H9 (cell line): ENCODE measurements around the gene DPP6. TPM values are rescaled to one million over a fixed set of nuclear protein-coding genes. Genes with fewer than 3 reads are reported as not detected.

Experiments
- DNase-seq: peaks from one replicate; pipeline ENCODE4 v3.0.0-alpha.2; 2017
- H2AFZ ChIP-seq: one replicate; pipeline ENCODE4 v1.6.1; 2013; ENCODE audit warnings: mild to moderate bottlenecking, low read length, control low read depth, moderate library complexity
- H2AK5ac ChIP-seq: 2 replicates; pipeline ENCODE4 v1.6.1; 2013; ENCODE audit warnings: low read length, control low read depth, mixed read lengths; ENCODE audit not compliant: insufficient read length
- H2BK120ac ChIP-seq: one replicate; pipeline ENCODE4 v1.6.1; 2013; ENCODE audit warnings: low read depth, mild to moderate bottlenecking, low read length, control low read depth, inconsistent platforms; ENCODE audit not compliant: poor library complexity, severe bottlenecking
- H2BK12ac ChIP-seq: 2 replicates; pipeline ENCODE4 v1.6.1; 2013; ENCODE audit warnings: low read length, control low read depth, mixed read lengths, low read depth; ENCODE audit not compliant: insufficient read length
- H2BK15ac ChIP-seq: 2 replicates; pipeline ENCODE4 v1.6.1; 2013; ENCODE audit warnings: low read depth, low read length, control low read depth
- H2BK20ac ChIP-seq: one replicate; pipeline ENCODE4 v1.6.1; 2013; ENCODE audit warnings: low read depth, mild to moderate bottlenecking, low read length, control low read depth, inconsistent platforms; ENCODE audit not compliant: poor library complexity, severe bottlenecking
- H2BK5ac ChIP-seq: 2 replicates; pipeline ENCODE4 v1.6.1; 2013; ENCODE audit warnings: low read length, control low read depth, mixed read lengths; ENCODE audit not compliant: insufficient read length
- H3K14ac ChIP-seq: 2 replicates; pipeline ENCODE4 v1.6.1; 2013; ENCODE audit warnings: low read length, control low read depth; ENCODE audit not compliant: insufficient read depth
- H3K18ac ChIP-seq: 2 replicates; pipeline ENCODE4 v1.6.1; 2013; ENCODE audit warnings: low read depth, mild to moderate bottlenecking, mixed read lengths, low read length, control low read depth; ENCODE audit not compliant: insufficient read length
- H3K23ac ChIP-seq: 2 replicates; pipeline ENCODE4 v1.6.1; 2013; ENCODE audit warnings: low read length, control low read depth, mixed read lengths, low read depth; ENCODE audit not compliant: insufficient read length
- H3K23me2 ChIP-seq: 2 replicates; pipeline ENCODE4 v1.6.1; 2013; ENCODE audit warnings: low read depth, mild to moderate bottlenecking, mixed read lengths, low read length, control low read depth; ENCODE audit not compliant: insufficient read length, poor library complexity, severe bottlenecking
- H3K27ac ChIP-seq: 2 replicates; pipeline ENCODE4 v1.5.1; 2013; ENCODE audit warnings: low read length, control low read depth, mixed read lengths, low read depth; ENCODE audit not compliant: insufficient read length
- H3K27me3 ChIP-seq: 2 replicates; pipeline ENCODE4 v1.6.1; 2013; ENCODE audit warnings: low read length, control low read depth, inconsistent platforms; ENCODE audit not compliant: insufficient read depth
- H3K4ac ChIP-seq: 2 replicates; pipeline ENCODE4 v1.6.1; 2013; ENCODE audit warnings: low read depth, mild to moderate bottlenecking, control low read depth, inconsistent platforms, low read length, moderate library complexity
- H3K4me1 ChIP-seq: 2 replicates; pipeline ENCODE4 v1.6.1; 2013; ENCODE audit warnings: low read length, control low read depth, inconsistent platforms; ENCODE audit not compliant: insufficient read depth
- H3K4me2 ChIP-seq: 2 replicates; pipeline ENCODE4 v1.6.1; 2013; ENCODE audit warnings: low read length, control low read depth, mixed read lengths; ENCODE audit not compliant: insufficient read length, insufficient read depth
- H3K56ac ChIP-seq: 2 replicates; pipeline ENCODE4 v1.6.1; 2013; ENCODE audit warnings: low read depth, mild to moderate bottlenecking, mixed read lengths, low read length, control low read depth; ENCODE audit not compliant: insufficient read length
- H3K79me1 ChIP-seq: 2 replicates; pipeline ENCODE4 v1.6.1; 2013; ENCODE audit warnings: low read depth, mild to moderate bottlenecking, moderate library complexity, low read length, control low read depth, inconsistent platforms; ENCODE audit not compliant: insufficient read depth, poor library complexity, severe bottlenecking
- H3K79me2 ChIP-seq: 2 replicates; pipeline ENCODE4 v1.6.1; 2013; ENCODE audit warnings: low read length, control low read depth, inconsistent platforms; ENCODE audit not compliant: insufficient read depth
- H3K9ac ChIP-seq: 2 replicates; pipeline ENCODE4 v1.6.1; 2013; ENCODE audit warnings: low read length, control low read depth, mixed read lengths; ENCODE audit not compliant: insufficient read length; ENCODE audit errors: extremely low read depth
- H3K9me3 ChIP-seq: one replicate; pipeline ENCODE4 v1.6.1; 2013; ENCODE audit warnings: low read depth, low read length, inconsistent platforms; ENCODE audit not compliant: control insufficient read depth
- H3T11ph ChIP-seq: one replicate; pipeline ENCODE4 v1.6.1; 2013; ENCODE audit warnings: mild to moderate bottlenecking, low read length, control low read depth, inconsistent platforms
- H4K20me1 ChIP-seq: one replicate; pipeline ENCODE4 v1.6.1; 2013; ENCODE audit not compliant: control insufficient read depth, insufficient read length, insufficient read depth
- H4K5ac ChIP-seq: 2 replicates; pipeline ENCODE4 v1.6.1; 2013; ENCODE audit warnings: low read depth, mild to moderate bottlenecking, mixed read lengths, low read length, control low read depth; ENCODE audit not compliant: insufficient read length
- H4K8ac ChIP-seq: replicated peaks from 2 replicates; pipeline ENCODE4 v1.6.1; 2013; ENCODE audit warnings: low read length, control low read depth, mixed read lengths, low read depth; ENCODE audit not compliant: insufficient read length
- H4K91ac ChIP-seq: 2 replicates; pipeline ENCODE4 v1.6.1; 2013; ENCODE audit warnings: low read depth, mild to moderate bottlenecking, moderate library complexity, mixed read lengths, low read length, control low read depth; ENCODE audit not compliant: insufficient read length
- H3K27ac Mint-ChIP-seq, 3 experiments: 2 replicates in 2 of 3; 3 replicates in 1 of 3; pipeline ENCODE4 v1.8.0; 2020 to 2021; ENCODE audit warnings: mixed read lengths in 3 of 3, mild to moderate bottlenecking in 1 of 3, moderate library complexity in 1 of 3
- H3K27me3 Mint-ChIP-seq: 2 replicates; pipeline ENCODE4 v1.8.0; 2021; ENCODE audit warnings: low read depth, mild to moderate bottlenecking, moderate library complexity, mixed read lengths
- H3K36me3 Mint-ChIP-seq, 3 experiments: 2 replicates in 2 of 3; 3 replicates in 1 of 3; pipeline ENCODE4 v1.8.0; 2020 to 2021; ENCODE audit warnings: low read depth in 3 of 3, mixed read lengths in 3 of 3; ENCODE audit not compliant: insufficient read depth in 1 of 3
- H3K4me1 Mint-ChIP-seq, 2 experiments: 2 replicates each; pipeline ENCODE4 v1.8.0; 2020; ENCODE audit warnings: mixed read lengths in 2 of 2
- H3K4me3 Mint-ChIP-seq, 2 experiments: 2 replicates in 1 of 2; 3 replicates in 1 of 2; pipeline ENCODE4 v1.8.0; 2020 to 2021; ENCODE audit warnings: mild to moderate bottlenecking in 2 of 2, mixed read lengths in 2 of 2, moderate library complexity in 1 of 2
- H3K9me3 Mint-ChIP-seq, 2 experiments: 2 replicates in 1 of 2; 3 replicates in 1 of 2; pipeline ENCODE4 v1.8.0; 2020; ENCODE audit warnings: mild to moderate bottlenecking in 2 of 2, mixed read lengths in 2 of 2, moderate library complexity in 1 of 2
- WGBS: extraction: QIAGEN DNeasy Blood & Tissue Kit; methylation state at CpG from one replicate; pipeline ENCODE4 v1.1.7; 2013; ENCODE audit warnings: missing lambda C conversion rate, low lambda C conversion rate, mixed read lengths; ENCODE audit not compliant: insufficient read length; ENCODE audit errors: extremely low coverage; 5-methylcytosine and 5-hydroxymethylcytosine counted together
- total RNA-seq: library from RNA; stranded (reverse); gene quantifications from 2 replicates; pipeline ENCODE4 v1.2.1, GENCODE V29; 2021
- TF ChIP-seq, protein P1 (sequence below): fragments of 200-600 bp; sonication (generic); conservative IDR thresholded peaks from 3 replicates; pipeline ENCODE4 v1.8.0; 2021; ENCODE audit warnings: antibody characterized with exemption, mild to moderate bottlenecking

DPP6 gene
- total RNA-seq, 1 experiment from 2014 or later, result 4.5 TPM

GRCh38 chr7:154497751-154498150 lies 445.6 kb downstream of the DPP6 start:
- Histone ChIP-seq H3K79me2 (no peaks in the 10 kb centered on the region), H3K9me3 (no peaks in the 10 kb centered on the region), H3T11ph (no peak overlapping the region), H3K4ac (no peak overlapping the region), H2BK20ac (no peak overlapping the region), H2AK5ac (no peak overlapping the region), H4K20me1 (no peaks in the 10 kb centered on the region), H3K27ac (no peak overlapping the region), H3K79me1 (no peaks in the 10 kb centered on the region), H2AFZ (no peak overlapping the region), H3K23me2 (no peaks in the 10 kb centered on the region), H2BK12ac (no peak overlapping the region), H3K4me1 (no peaks in the 10 kb centered on the region), H2BK120ac (no peak overlapping the region), H4K8ac (no peak overlapping the region), H4K5ac (no peak overlapping the region), H3K4me2 (no peak overlapping the region), H3K27me3 (no peaks in the 10 kb centered on the region), H4K91ac (no peak overlapping the region), H2BK15ac (no peak overlapping the region), H2BK5ac (no peak overlapping the region), H3K23ac (no peak overlapping the region), H3K14ac (no peak overlapping the region), H3K56ac (no peak overlapping the region), H3K18ac (no peak overlapping the region), H3K9ac (no peak overlapping the region)
- Mint-ChIP-seq H3K4me3 (no peak overlapping the region), H3K27me3 (no peaks in the 10 kb centered on the region), H3K4me1 (peaks cover 5% of the 10 kb centered on the region in 2 experiments; a peak in 3 of 4 replicates), H3K36me3 (peaks cover 14 to 22% (median 17%) of the 10 kb centered on the region in 3 experiments), H3K27ac (no peak overlapping the region), H3K9me3 (peaks cover 18 to 20% of the 10 kb centered on the region in 2 experiments)
- no CpG with 5 or more reads among the region's 4 CpGs for WGBS
- TF ChIP-seq, protein P1, sequence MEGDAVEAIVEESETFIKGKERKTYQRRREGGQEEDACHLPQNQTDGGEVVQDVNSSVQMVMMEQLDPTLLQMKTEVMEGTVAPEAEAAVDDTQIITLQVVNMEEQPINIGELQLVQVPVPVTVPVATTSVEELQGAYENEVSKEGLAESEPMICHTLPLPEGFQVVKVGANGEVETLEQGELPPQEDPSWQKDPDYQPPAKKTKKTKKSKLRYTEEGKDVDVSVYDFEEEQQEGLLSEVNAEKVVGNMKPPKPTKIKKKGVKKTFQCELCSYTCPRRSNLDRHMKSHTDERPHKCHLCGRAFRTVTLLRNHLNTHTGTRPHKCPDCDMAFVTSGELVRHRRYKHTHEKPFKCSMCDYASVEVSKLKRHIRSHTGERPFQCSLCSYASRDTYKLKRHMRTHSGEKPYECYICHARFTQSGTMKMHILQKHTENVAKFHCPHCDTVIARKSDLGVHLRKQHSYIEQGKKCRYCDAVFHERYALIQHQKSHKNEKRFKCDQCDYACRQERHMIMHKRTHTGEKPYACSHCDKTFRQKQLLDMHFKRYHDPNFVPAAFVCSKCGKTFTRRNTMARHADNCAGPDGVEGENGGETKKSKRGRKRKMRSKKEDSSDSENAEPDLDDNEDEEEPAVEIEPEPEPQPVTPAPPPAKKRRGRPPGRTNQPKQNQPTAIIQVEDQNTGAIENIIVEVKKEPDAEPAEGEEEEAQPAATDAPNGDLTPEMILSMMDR, result no peak
- no peak for DNase-seq
